ENCODE data around the gene AKR1D1.
"Not testable (repeated sequence)": the region's sequence is repeated elsewhere in the genome, so short reads cannot be mapped to it uniquely, and the experiment has no call there.

The AKR1D1 gene

DNA sequence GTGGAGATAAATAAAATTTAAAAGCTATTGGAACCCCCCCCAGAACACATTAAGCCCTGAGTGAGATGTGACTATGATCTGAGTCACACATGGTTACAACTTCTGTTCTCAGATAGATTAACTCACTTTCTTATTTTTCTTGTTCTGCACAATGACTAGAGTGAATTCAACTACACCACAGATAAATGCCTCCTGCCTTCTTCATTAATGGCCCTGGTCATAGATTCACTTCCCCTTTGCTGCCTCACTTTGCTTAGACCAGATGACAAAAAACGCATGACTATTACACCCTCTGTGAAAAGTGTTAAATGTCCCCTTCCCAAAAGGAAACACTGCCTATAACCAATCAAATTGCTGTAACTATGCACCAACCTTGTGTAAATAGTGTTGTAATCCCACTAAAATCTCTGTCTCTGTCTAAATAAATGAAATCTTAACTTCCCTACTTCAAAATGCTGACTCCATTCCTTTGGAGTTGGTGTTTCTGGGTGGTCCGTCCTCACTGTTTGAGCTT lies 49.4 kb downstream of the AKR1D1 start:
- no peak for DNase-seq

DNA sequence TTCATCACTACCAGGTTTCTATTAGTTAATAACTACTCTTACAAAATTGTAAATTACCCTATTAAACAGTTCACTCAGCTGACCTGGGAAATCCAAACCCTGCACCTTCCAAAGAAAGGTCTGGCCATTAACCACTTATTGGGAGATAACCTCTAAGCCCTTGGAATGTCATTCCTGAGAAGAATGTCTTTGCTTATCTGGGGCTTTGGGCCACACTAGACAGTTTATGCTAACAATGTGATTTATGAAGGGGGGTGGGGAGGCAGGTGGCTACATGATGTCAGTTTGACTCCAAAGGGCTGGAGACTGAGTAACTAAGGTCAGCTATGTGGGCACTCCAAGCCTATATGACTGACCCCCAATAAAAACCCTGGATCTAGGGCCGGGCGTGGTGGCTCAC lies 50.7 kb downstream of the AKR1D1 start:
- no peak for DNase-seq

DNA sequence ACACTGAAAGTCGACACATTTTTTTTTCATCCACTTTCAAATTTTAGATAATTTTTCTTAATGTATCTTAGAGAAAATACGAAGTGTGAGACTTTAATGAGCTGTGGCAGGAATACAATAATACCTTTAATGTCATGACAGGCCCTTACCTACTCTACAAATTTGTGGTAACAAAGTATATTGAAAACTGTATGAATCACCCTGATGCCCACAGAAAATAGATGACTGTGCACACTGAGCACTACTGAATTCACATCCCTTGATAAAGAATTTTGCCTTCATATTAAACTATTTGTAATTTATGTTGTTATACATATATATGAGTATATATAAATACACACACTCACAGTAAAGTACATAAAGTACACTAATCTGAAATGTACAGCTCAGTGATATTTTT lies 51.7 kb downstream of the AKR1D1 start:
- DNase-seq, result no peak

DNA sequence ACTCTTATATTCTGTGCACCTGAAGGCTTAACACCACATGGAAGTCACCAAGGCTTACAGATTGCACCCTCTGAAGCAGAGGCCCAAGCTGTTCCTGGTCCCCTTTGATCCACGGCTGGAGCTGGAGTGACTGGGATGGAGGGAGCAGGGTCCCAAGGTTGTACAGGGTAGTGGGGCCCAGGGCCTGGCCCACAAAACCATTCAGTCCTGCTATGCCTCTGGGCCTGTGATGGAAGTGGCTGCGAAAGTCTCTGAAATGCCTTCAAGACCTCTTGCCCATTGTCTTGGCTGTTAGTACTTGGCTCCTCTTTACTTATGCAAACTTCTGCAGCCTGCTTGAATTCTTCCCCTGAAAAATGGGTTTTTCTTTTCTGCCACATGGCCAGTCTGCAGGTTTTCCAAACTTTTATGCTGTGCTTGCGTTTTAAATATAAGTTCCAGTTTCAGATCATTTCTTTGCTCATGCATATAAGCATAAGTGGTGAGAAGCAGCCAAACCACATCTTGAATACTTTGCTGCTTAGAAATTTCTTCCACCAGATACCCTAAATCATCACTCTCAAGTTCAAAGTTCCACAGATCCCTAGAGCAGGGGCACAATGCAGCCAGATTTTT lies 53.4 kb downstream of the AKR1D1 start:
- DNase-seq, result no peak

DNA sequence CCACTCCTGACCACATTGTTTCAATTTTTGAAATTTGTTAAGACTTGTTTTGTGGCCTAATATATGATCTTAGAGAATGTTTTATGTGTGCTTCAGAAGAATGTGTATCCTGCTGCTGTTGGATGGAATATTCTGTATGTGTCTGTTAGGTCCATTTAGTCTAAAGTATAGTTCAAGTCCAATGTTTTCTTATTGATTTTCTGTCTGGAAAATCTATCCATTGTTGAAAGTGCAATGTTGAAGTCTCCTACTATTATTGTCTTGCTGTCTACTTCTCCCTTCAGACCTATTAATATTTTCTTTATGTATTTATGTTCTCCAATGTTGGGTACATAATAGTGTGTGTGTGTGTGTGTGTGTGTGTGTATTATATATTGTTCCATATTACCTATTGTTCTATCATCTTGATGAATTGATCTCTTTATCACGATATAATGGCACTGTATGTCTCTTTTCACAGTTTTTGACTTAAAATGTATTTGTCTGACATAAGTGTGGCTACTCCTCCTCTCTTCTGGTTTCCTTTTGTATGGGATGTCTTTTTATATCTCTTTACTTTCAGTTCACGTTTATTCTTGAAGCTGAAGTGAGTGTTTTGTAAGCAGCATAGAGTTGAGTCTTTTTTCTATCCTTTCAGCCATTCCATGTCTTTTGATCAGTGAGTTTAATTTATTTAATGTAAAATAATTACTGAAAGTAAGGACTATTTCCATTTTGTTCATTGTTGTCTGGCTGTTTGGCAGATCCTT lies 61.3 kb downstream of the AKR1D1 start:
- DNase-seq, result no peak

DNA sequence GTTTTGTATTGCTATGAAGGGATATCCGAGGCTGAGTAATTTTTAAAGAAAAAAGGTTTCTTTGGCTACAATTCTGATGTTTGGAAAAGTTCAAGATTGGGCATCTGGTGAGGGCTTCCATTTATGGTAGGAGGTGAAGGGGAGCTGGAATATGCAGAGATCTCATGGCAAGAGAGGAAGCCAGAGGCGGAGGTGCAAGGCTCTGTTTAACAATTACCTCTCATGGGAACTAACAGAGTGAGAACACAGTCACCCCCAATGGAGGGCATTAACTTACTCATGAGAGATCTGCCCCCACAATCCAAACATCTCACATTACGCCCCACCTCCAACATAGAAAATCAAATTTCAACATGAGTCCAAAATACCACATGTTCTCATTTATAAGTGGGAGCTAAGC lies 62.0 kb downstream of the AKR1D1 start:
- no peak for DNase-seq

DNA sequence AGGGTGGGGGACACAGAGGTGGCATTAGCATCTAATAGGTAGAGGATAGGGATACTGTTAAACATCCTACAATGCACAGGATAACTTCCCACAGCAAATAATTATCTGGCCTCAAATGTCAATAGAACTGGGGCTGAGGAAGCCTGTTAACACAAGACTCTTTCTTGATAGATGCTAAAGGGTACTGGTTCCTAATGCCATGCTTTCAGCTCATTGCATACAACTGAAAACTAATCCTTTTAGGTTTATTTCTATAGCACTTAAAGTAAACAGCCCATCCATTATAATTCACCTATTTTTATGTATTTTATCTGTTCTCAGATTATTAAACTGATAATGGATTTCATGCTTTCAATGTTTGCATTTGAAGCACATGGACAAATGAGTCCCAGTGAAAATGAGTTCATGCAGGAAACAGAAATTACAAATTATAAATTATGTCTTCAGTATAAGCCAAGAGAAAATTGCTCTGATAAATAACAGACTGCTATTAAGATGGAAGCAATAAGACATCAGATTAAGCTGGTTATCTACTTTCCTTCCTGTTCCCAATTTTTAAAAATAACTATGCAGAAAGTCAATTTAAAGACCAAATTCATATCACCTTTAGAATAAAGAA lies 66.4 kb downstream of the AKR1D1 start:
- DNase-seq, result no peak

DNA sequence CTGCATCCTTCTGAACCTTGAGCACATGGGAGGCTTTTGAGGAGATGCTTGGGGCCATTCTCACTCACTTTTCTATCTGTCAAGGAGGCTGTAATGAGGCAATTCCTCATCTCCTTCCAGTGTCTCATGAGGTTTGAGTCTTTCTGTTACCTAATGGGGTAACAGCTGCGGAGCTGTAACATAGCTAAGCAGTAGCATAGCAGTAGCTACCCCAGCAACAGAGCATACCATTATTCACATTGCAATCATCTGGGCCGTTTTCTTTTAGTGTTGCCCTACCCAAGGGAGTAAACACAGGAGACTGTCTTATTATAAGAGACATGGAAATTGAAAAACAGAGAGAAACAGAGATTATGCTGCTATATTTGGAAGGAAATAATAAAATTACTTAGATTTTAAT lies 68.7 kb downstream of the AKR1D1 start:
- no peak for DNase-seq

DNA sequence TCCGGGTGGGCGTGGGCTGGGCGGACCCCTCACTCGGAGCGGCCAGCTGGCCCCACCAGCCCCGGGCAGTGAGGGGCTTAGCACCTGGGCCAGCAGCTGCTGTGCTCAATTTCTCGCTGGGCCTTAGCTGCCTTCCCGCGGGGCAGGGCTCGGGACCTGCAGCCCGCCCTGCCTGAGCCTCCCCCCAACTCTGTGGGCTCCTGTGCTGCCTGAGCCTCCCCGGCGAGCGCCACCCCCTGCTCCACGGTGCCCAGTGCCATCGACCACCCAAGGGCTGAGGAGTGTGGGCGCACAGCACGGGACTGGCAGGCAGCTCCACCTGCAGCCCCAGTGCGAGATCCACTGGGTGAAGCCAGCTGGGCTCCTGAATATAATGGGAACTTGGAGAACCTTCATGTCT lies 70.0 kb downstream of the AKR1D1 start:
- not testable (repeated sequence) for DNase-seq

DNA sequence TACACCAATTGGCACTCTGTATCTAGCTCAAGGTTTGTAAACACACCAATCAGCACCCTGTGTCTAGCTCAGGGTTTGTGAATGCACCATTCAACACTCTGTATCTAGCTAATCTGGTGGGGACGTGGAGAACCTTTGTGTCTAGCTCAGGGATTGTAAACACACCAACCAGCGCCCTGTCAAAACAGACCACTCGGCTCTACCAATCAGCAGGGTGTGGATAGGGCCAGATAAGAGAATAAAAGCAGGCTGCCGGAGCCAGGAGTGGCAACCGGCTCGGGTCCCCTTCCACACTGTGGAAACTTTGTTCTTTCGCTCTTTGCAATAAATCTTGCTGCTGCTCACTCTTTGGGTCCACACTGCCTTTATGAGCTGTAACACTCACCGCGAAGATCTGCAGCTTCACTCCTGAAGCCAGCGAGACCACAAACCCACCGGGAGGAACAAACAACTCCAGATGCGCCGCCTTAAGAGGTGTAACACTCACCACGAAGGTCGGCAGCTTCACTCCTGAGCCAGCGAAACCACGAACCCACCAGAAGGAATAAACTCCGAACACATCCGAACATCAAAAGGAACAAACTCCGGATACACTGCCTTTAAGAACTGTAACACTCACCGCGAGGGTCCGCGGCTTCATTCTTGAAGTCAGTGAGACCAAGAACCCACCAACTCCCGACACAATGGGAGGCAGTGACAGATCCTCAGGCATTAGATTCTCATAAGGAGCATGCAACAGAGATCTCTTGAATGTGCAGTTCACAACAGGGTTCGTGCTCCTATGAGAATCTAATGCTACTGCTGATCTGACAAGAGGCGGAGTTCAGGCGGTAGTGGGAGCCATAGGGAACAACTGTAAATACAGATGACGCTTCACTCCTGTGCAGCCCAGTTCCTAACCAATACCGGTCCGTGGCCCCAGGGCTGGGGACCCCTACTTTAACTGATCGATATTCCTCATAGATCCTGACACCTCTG lies 70.8 kb downstream of the AKR1D1 start:
- not testable (repeated sequence) for DNase-seq

DNA sequence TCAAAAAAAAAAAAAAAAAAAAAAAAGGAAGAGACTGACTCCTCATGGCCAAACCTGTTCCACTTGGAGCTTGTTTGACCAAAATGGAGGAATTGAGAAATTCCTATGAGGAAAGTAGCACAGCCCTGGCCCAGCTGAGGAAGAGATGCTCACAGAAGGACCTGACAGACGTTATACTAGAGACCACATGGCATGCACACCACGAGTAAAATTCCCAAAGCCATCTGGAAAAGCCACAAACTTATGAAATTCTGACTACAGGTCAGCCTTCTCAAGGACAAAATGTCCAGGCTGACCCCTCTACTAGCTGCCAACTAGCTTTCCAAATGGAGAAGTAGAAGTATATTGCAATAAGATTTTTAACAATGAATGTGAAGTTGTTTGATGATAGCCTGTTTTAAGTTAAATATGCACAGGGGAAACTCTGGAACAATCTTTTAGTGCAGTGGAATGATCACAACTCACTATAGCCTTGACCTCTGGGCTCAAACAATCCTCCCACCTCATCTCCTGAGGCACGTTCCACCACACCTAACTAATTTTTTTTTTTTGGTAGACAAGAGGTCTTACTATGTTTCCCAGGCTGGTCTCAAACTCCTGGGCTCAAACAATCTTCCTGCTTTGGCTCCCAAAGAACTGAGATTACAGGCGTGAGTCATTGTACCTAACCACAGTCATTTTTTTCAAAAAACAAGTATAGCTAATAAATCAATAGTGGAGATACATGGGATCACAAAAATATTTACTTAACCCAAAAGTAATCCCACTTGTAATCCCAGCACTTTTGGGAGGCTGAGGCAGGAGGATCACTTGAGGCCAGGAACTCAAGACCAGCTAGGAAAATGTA lies 75.7 kb downstream of the AKR1D1 start:
- no peak for DNase-seq

DNA sequence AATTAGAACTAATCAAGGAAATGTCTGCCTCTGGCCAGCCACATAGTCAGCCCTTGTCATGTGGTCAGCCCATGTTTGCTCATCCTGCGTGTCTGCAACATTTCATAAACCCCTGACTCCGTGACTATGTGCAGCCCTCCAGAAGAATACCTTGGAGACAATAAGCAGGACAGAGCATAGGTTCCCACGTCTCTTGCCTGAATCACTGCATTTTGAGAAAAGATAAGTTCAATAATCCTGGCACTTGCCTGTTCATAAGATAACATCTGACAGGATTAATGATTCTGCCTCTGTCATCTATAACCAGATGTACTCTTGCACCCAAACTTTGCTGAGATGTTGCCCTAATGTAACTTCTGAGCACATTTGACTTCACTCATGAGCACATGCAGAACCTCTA lies 78.4 kb downstream of the AKR1D1 start:
- DNase-seq, result no peak

DNA sequence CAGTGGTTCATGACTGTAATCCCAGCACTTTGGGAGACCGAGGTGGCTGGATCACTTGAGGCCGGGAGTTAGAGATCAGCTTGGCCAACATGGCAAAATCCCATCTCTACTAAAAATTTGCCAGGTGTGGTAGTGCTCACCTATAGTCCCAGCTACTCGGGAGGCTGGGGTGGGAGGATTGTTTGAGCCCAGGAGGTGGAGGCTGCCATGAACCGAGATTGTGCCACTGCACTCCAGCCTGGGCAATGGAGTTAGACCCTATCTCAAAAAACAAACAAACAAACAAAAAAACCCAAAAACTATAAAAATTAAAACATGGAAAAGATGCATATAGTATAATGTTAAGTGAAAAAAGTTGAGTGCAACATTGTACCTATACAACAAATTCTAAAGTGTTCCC lies 81.4 kb downstream of the AKR1D1 start:
- DNase-seq, result no peak

DNA sequence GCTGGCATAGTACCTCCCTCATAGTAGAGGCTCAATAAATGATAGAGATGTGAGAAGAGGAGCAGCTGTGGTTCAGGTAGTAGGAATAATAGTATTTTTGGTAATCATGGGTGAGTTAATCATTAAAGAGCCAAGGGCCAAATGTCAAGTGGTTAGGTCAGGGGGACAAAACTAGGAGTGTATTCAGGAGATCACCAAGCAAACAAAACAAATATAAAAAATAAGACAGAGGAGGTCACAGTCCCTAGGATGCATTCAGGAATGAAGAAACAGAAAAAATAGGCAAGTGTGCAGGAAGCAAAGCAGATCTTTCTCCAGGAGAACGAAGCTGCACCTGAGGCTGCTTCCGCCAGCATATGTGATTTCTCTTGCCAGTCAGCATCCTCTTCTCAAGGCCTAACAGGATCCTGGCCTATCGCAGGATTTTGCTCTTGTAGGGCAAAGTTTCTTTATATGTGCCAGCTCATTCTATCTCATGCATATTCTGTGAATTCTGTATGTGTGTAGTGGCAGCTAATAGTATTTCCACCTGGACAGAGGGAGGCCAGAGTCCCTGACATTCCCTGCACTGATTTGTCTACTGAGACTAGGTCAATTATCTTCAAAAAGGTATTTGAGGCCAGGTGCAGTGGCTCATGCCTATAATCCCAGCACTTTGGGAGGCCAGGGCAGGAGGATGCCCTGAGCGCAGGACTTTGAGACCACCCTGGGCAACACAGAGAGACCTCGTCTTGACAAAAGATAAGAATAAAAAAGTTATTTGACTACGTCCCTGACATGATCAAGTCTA lies 82.7 kb downstream of the AKR1D1 start:
- no peak for DNase-seq

DNA sequence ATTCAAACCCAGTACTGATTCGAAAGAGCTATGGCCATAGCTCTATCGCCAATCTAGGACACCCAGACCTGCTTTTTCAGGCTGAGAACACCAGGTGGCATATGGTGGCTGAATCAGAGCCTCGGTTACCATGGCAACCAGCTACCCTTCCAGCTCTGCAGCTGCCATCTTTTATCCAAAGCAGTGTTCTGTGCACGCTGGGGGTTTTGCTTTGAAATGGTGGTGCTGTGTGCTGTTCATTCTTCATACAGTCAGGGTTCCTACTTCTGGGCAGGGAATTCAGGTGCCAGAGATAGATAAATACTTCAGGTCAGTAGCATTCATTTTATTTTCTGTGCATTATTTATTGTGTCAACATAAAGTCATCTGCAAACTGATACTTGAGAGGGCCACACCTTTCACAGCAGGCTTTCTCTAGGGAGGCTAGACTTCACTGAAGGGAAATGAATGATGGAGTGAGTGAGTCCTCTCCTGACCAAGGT lies 85.4 kb downstream of the AKR1D1 start:
- peak; percentile 66 for DNase-seq

DNA sequence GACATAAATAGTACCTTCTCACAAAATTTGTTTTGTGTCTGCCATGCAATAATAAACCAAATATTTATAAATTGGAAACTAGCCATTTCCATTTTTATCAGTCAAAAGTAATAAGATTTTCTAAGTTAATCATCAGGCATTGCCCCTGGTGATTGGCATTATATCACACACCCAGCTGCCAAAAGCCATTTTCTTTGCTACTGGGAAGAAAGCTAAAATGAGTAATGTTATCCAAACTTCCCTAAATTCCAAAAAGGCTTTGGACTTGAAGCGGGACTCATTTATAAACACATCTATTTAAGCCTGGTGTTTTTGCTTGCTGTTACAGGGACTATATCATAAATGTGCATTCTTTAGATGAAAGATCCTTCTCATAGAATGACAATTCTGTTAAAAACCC lies 86.0 kb downstream of the AKR1D1 start:
- DNase-seq, result no peak

DNA sequence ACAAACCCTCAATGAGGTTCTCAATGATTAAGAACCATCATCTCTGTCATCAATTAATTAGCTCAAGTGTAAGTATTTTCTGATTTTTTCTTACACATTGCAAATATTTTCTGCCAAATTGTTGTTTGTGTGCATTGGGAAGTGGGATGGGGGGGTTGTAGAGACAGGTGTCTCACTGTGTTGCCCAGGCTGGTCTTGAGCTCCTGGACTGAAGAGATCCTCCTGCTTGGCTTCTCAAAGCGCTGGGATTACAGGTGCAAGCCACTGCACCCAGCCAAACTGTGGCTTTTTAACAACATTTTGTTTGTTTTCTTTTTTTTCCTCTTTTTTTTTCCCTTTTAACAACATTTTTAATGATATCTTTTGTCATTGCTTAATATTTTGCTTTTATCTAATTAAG lies 87.5 kb downstream of the AKR1D1 start:
- DNase-seq, result no peak

DNA sequence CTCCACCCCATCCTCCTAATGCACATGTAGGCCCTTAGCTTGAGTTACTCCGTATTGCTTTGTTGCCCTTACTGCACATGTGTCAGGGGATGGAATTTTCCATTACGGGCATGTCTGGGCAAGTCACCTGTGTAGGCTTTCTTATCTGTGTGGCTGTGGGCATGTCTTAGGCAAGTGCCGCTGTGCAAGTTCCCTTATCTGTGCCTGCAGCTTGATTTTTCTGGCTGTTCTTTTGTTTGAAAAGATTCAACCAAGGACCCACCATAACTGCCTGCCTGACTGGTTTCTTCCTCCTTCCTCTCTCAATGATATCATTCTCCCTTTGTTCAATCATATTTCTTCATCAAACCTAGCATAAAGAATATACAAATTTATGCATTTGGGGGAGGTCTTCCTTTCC lies 88.5 kb downstream of the AKR1D1 start:
- no peak for DNase-seq

DNA sequence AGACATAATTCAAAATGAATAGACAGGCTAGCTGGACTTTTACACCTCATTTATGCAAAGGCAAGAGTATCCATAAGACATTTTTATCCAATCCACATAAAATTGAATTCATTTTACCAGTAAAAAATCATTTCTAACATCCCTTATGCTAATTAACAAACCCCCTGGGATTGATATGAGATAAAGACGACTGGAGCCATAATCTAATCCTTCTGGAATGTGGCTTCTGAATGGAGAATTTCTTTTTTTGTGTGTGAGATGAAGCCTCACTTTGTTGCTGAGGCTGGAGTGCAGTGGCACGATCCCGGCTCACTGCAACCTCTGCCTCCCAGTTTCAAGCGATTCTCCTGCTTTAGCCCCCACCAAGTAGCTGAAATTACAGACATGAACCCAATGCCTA lies 90.4 kb downstream of the AKR1D1 start:
- no peak for DNase-seq

DNA sequence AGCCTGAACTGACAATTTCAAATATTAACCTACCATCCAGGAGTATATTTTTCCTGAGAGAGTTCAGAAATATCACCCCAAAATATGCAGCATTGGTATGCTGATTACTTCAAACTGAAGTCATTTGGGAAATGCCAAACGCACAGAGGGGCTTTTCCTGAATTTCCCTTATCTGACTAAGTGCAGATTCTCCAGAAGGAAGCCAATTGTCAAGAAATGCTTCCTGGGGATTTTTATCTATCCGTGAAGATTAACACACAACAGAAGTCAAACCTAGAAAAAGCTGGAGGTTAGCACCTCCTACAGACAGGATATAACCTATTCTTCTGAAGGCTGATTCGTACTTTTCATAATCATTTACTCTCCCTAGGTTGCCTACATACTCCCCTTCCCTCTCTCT lies 91.0 kb downstream of the AKR1D1 start:
- DNase-seq, result no peak

DNA sequence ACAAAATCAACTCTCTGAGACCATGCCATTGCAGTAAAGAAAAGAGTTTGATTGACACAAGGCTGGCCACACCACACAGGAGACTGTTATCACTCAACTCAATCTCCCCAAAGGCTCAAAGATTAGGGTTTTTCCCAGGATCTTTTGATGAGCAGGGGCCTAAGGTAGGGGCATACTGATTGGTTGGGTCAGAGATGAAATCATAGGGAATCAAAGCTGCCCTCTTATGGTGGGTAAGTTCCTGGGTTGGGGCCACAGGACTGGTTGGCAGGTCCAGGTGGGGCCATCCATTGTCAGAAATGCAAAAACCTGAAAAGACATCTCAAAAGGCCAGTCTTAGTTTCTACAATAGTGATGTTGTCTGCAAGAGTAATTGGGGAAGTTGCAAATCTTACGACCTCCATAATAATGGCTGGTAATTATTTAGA lies 91.6 kb downstream of the AKR1D1 start:
- DNase-seq, result no peak
